GM20431 (cell line): ENCODE data around the gene PAM.
"Not testable (repeated sequence)": the region's sequence is repeated elsewhere in the genome, so short reads cannot be mapped to it uniquely, and the experiment has no call there.

ENCODE experiments used
- in situ Hi-C: fragments of 300-500 bp; cut with MseI, MboI; formaldehyde crosslinking; loops from one replicate; pipeline ENCODE4 v1.15.0; 2020; ENCODE audit warnings: low sequenced_read_pairs; ENCODE audit not compliant: unreplicated experiment

PAM gene

DNA sequence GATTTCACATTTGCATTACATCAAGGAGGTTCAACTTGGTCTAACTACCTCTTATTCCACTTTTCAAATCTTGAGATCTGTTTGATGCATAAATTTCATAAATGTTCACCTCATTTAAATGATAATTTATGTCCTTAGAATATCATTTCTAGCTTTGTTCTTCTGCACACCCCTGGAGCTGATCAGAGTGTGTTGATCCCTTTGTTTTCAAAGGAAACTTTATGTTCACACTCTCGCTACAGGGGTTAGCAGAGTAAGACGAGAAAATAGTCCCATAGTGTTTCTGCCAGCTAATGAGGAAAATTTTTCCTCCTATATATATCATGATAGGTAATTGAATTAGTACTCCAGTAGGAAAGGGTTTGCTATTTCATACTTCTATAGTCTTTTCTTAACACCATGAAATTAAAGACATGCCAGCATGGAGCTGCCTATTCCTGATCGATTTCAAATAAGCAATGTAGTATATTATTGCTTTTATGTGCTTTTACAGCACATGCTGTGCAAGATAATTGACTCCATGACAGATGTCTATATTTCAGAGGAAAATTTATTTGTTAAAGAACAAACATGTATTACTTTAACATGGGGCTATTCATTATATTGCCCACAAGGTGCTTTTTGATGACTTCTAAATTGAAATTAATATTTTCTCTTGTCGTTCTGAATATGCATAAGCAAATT is 4.8 kb upstream of the PAM start:
- in situ Hi-C loops: no loop called here

DNA sequence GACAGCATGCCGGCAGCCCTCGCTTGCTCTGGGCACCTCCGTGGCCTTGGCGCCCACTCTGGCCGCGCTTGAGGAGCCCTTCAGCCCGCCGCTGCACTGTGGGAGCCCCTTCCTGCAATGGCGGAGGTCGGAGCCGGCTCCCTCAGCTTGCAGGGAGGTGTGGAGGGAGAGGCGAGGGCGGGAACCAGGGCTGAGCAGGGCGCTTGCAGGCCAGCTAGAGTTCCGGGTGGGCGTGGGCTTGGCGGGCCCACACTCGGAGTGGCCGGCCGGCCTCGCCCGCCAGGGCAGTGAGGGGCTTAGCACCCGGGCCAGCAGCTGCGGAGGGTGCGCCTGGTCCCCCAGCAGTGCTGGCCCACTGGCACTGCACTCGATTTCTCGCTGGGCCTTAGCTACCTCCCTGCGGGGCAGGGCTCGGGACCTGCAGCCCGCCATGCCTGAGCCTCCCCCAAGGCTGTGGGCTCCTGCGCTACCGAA is 3.2 kb upstream of the PAM start:
- in situ Hi-C loops: not testable (repeated sequence)

DNA sequence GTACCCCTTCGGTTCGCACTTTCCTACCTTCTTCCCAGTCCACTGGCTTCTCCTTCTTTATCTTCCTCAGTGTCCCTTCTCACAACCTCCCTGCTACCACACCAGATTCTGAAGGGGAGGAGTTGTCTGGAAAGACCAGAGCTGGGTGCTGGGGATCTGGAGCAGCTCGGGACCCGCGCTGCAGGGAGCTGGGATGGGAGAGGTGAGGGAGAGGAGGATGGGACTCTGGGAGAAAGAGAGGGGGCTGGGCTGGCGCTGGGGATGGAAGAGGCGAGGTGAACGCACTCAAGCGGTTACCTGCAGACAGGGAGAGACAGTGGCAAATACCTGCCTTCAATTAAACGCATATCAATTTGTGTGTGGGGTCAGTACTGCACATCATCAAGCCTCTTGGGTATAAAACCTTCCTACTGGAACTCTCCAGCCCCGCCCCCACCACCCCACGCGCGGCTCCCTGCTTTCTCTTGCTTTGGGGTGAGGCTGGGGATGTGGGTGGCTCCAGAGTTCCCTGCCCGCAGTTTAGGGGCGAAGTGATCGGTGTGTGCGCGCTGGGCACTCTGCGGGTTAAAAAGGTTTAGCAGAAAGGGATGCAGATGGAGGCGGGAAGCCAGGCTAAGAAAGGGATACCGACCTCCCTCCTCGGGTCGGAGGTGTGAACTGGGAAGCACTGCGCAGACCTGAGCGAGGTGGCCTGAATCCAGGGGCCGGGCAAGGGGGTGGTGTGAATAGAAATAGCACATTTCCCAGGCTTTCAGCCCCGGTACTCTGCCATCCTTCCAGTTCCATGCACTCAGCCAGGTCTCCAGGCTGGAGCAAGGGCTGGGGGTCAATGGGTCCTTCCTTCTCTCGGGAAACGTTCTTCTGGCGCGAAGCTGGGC is 977 bp upstream of the PAM start:
- in situ Hi-C loops: no loop called here

DNA sequence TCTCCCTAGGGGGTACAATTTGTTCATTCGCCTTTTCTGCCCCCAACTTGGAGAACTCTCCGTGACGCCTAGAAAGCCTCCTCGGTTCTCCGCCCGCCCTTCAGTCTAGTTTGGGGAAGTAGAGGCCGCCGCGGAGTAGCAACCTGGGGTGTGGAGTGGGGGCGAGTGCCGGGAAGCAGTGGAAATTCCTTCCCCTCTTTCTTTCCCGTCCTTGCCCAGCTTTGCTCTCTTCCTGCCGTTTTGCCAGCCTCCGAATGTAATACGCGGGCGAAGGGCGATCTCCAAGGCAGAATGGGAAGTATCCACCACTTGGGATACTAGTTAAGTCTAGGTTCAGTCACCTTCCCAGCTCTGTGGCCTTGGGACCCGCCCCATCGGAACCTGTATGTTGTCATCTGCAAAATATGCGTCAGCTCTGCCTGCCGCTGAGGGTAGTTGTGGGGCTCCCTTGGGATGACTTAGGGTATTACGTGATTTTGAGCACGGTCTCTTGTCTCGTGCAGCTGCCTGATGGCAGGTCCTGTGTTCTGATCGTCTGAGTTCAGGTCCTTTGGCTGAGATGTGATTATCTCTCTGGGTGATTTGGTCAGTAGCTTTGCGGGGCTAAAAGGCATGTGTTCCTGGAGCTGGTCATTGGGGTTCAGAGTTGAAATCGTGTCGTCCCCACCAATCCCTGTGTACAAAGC is 724 bp downstream of the PAM start:
- in situ Hi-C loops: no loop called here

DNA sequence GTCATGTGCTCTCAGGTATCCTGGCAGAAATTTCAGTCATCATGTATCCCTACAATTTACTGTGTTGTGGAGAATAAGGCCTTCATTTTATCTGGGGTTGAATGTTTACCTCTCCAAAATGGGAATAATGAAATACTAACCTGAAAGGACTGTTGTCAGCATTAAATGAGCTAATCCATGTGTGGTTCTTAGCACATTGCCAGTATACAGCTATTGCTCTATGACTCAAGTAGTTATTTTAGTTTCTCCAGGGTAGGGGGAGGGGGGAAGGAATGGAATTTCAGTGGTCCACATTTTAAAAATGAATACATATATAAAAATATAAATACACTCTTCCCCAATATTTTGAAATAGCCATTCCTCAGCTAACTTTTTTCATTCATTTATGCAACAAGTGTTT is 3.5 kb downstream of the PAM start:
- in situ Hi-C loops: no loop called here

DNA sequence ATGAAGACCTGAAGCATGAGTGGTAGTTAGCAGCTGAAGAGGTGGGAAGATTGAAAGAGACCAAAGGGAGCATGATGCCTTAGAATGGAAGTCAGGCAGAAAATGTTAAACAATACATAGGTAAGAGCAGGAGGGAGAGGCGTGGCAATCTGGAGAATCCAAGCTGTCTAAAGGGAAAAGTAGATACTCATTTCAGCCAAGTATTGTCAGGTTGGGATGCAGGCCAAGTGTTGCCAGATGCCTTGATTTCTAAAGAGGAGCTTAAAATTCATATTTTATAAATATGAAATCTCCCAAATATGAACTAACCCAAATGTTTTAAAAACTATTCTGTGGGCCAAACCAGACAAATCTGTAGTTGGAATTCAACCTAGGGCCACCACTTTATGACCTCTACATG is 4.2 kb downstream of the PAM start:
- in situ Hi-C loops: no loop called here

DNA sequence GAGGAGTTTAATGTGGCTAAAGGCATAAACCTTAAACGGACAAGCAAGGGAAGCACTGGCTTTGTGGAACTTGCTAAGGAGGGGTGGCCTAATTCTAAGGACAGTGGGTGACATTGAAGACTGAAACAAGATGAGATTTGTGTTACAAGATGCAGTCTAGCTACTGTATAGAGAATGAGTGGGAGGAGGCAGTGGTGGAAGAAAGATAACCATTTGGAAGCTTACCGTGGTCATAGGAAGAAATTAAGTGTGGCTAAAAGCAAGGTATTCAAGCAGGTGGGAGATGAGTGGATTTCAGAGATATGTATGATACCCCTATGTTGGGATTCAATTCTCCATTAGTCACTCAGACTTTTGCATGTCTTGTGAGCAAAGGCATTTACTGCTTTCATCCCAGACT is 4.6 kb downstream of the PAM start:
- in situ Hi-C loops: no loop called here

DNA sequence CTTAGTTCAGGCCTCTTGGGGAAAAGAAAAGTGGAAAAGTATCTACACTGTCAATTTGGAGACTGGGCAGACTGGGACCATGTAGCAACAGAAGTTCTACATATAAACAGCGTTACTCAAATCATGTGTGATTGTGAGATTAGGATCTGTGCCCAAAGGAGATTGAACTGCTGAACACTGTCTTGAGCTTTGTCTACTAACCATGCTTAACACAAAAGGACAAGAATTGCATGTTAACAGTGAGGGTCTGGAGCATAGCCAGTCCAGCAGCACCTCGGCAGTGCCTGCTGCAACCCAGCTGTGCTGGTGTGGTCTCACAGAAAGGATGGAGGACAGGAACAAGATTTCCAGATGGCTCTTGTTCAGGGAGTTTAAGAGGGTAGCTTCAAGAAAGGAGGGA is 5.7 kb downstream of the PAM start:
- in situ Hi-C loops: no loop called here

DNA sequence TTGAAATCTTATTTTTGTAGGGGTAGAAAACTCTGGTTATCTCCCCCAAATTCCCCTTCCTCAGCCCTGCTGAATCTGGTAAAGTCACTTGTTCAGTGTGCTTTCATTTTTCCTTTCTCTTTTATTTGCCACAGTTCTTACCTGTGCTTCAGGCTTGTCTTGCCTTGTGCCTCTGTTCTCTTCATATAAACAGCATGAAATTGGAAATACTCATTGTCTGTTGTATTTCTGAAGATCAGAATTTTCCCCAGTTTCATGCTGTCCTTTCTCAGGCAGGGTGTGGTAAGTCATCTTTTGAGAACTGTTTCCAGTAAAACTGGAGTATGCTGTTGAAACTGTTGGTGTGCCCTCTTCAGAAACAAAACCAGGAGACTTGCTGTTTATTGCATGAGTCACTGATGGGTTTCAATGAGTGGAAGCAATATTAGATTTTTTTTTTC is 7.0 kb downstream of the PAM start:
- in situ Hi-C loops: no loop called here

DNA sequence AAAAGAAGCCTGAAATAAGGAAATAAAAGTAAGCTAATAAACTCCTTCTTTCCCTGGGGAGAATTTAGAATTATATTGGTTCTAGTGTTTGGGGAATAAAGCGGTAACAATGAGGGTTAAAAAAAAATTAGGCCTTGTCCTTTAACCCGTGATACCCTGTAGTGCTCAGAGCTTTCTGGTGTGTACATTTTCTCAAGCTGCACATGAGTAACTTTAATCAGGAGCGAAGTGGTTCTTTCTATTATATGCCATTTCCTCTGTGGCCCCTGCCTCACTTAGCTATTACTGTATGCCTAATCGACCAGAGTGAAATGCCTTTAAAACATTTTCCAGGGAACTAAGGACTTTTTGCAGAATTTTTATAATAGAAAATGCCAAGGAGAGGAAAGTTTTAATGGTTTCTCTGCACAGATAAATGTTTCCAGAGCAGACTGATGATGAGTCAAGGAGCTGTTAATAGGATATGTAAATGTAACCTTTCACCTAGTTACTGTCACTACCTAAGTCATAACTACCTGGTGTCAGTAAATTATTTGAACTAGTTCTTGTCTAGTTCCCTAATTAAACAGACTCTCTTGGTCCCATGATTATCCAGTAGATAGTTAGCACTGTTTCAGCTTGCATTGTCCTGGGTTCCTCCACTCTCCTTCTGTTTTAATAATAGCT is 7.6 kb downstream of the PAM start:
- in situ Hi-C loops: no loop called here

DNA sequence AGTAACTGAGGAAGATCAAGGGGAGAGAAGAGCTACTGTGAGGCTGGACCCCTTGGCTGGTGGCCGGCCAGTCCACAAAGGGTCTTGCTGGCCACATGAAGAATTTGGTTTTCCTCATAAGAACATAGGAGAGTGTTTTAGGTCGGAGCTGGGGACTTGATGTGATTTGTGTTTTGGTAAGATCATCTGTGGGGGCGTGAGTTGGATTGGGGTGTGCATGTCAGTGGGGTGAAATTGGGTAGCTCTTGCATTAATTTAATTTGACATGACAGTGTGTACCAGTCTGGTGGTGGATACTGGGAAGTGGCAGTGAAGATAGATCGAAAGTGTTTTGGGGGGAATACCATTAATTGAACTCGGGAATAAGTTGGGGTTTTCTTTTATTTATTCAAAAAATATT is 8.6 kb downstream of the PAM start:
- in situ Hi-C loops: no loop called here

DNA sequence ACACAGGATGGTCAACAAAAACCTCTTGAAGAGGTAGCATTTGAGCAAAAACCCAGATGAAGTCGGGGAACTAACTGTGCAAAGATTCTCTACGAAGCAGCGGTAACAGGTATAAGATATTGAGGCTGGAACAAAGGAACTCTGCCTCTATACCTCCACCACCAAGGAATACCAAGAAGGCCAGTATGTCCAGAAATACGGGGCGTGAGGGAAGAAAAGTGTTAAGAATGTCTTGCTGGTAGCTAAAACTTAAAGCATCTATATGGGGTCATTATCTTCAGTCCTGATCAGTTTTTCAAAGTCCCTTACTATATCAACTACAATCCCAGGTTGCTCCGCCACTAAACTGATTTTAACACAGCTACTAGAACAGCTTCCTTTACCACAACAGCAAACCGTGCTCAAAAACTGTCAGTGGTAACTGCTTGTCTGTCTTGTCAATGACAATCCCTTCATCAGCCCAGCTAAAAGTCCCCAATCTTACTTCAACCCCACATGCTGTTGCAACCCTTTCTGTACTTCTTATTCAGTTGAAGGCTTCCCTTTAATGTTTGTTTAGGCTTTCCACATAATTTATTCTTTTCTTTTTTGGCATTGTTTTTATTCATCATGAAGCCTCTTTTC is 9.4 kb downstream of the PAM start:
- in situ Hi-C loops: no loop called here

DNA sequence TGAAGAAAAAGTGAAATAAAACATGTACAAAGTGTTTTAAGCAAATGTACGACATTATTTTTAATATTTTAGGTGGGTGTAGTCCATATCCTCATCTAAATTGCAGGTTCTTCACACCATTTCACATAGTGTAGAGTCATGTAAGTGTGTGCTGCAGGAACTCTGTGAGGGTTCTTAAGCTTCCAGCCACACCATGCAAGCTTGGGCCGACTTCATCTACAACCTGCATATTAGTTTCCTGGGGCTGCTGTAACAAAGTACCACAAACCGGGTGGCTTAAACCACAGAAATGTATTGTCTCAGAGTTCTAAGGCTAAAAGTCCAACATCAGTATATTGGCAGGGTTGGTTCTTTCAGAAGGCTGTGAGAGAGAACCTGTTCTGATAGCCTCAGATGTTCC is 10.2 kb downstream of the PAM start:
- in situ Hi-C loops: no loop called here

DNA sequence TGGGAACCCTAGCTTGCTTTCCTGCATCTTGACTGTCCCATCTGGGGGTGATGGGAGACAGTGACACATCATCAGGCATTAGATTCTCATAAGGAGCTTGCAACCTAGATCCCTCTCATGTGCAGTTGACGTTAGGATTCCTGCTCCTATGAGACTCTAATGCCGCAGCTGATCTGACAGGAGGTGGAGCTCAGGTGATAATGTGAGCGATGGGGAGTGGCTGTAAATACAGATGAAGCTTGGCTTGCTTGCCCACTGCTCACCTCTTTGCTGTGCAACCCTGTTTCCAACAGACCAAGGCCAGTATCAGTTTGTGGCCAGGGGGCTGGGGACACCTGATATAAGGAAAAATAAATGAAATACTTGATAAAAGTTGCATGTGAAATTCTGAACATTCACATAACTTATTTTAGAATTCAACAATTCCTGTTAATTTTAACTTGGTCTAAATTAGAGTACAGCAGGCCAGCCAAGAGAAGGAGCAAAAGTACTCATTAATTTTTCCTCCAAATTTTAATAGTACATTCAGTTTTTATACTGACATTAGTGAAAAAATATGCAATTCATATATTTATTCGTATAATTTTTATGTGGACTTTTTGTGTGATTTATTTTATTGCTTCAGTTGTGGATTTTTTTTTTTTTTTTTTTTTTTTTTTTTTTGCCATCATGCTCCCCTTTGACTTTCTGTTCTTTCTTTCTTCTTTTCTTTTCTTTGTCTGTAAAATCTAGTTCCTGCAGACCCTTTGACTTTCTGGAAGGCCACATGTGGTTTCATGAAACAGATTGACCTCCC is 11.4 kb downstream of the PAM start:
- in situ Hi-C loops: no loop called here

DNA sequence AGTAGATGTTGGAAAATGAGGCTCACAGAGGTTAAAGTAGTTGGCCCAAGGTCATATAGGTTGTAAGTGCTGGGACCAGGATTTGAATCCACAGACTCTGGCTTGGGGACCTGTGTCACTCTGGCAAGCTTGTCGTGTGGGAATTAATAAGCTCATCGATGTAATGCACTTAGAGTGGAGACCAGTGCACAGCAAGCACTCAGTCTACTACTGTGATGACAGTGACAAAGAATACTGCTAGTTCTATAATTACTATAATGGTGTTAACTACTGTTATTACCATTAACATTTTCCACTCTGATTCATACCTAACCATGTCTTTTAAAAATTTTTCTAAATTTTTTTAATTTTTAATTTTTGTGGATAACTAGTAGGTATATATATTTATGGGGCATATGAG is 12.8 kb downstream of the PAM start:
- in situ Hi-C loops: no loop called here

DNA sequence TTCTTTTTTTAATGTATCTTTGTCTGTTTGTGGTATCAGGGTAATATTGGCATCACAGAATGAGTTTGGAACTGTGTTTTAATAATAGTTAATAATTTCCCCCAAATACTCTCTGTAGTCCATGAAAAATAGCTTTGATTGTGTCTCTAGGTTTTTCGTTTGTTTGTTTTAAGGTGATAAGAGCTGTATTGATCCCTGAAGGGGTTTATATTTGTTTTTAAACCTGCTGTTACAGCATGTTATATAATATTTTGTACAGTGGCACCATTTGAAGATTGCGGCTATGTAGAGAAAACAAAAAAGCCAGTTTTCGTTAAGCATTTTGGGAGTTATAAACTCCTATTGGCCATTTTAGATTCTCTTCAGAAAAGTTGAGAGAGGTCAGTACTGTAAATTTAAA is 15.7 kb downstream of the PAM start:
- in situ Hi-C loops: no loop called here

DNA sequence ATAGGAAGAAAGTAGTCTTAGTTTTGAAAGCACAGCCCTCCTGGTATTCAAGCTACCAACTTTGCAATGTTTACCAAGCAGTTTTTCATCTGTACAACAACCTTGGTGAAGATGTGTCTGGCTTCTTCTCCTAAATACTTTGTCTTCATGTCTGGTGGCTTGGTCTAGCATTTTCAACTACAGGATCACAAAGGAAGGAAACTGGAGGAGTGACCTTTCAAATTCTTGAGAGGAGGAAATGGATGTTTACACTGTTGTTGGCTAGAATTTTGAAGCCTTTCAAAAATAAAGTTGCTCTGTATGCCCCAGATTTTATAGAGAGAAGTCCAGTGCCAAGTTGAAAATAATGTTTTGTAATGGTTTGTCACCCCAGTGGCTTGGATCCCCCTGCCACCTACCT is 16.3 kb downstream of the PAM start:
- in situ Hi-C loops: no loop called here

DNA sequence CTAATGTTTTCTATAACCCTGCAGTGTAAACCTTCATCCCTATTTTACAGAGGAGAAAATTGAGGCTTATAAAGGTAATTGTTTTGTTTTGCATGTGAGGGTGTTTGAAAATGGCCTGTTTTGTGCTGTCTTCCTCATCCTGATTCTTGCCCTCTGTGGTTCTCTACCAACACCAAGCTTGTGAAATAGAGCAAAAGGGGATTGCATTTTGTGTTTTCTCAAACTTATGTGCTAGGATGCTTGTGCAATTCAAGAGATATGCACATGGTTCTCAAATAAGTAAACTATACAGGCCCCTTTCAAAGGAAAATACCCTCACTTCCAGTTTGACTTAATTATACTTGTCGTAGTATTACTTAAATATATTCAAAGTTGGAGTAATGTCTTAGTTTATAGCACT is 17.2 kb downstream of the PAM start:
- in situ Hi-C loops: no loop called here

DNA sequence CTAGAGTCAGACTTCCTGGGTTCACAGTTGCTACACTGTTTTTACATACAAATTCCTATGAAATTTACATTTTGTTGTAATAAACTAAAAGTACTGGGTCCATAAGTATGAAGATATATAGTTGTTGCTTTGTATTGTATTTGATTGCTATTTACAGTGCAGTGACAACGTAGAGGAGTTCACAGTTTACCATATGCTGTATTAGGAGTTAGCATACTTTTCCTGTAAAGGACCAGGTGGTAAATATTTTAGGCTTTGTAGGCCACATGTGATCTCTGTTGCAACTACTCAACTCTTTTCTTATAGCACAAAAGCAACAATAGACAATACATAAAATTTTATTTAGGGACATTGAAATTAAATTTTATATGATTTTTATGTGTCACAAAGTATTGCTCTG is 18.0 kb downstream of the PAM start:
- in situ Hi-C loops: no loop called here
